GM18867 (cell line): ENCODE data around the gene LEKR1.
A peak's percentile ranks its signal among the peaks of the same experiment; 100 is the strongest.
"Not testable (repeated sequence)": the region's sequence is repeated elsewhere in the genome, so short reads cannot be mapped to it uniquely, and the experiment has no call there.

Experiments used
- ATAC-seq: cut with Tn5 transposase; IDR thresholded peaks from one replicate; pipeline ENCODE4 v1.9.1; 2021; ENCODE audit warnings: mild to moderate bottlenecking, moderate library complexity; ENCODE audit not compliant: unreplicated experiment

The LEKR1 gene

DNA sequence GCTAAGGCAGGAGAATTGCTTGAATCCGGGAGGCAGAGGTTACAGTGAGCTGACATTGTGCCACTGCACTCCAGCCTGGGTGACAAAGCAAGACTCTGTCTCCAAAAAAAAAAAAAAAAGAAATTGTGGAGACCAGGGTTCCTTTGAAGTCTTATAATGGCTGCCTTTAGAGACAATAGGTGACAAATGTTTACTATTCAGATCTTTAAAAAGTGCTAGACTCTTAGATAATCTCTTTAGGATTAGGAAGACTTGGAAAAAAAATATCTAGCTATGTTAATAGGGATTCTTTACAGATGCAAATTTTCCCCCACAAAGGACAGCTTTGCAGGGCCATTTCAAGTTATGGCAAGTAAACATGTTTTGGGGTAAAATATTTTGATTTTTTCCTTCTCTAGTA is 71.7 kb downstream of the LEKR1 start:
- ATAC-seq = not testable (repeated sequence)

- no peak for ATAC-seq
These were observed 72.2 kb downstream of the LEKR1 start for GRCh38 chr3:156898296-156898880.

- ATAC-seq = no peak
These were observed 73.8 kb downstream of the LEKR1 start for GRCh38 chr3:156899951-156900350.

- no peak for ATAC-seq
These were observed 76.8 kb downstream of the LEKR1 start for GRCh38 chr3:156902916-156903315.

DNA sequence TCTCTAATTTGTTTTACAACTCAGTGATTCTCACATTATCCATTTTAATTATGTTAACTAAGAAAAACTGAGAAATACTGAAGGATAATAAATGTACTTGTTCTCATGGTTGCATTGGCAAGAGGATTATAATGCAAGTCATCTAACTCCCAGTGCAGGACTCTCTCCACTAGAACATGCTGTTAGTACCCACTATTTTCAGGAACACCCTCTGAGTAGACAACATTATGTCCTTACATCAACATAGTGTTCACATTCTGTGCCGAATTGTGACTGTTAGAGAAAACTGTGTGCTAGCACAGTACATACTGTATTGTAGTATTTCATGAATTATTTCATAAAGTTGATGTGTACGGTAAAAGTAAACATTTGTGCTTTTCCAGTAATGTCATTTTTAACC is 80.1 kb downstream of the LEKR1 start:
- no peak for ATAC-seq

GRCh38 chr3:156908398-156908797 is 82.2 kb downstream of the LEKR1 start:
- ATAC-seq = no peak

DNA sequence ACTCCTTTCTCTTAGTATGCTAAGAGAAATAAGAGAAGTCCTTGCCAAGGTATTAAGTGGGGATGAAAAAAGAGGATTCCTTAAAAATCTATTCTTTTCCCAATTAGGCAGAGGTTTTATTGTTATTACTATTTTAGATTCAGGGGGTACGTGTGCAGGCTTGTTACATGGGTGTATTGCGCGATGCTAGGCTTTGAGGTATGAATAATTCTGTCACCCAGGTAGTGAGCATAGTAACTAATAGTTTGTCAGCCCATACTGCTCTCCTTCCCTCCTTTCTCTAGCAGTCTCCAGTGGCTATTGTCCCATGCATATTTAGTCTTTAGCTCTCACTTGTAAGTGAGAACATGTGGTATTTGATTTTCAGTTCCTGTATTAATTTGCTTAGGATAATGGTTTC is 83.9 kb downstream of the LEKR1 start:
- no peak for ATAC-seq

- ATAC-seq = not testable (repeated sequence)
These were observed 84.7 kb downstream of the LEKR1 start for GRCh38 chr3:156910831-156911230.

- not testable (repeated sequence) for ATAC-seq
These were observed 88.1 kb downstream of the LEKR1 start for GRCh38 chr3:156914300-156914699.

- ATAC-seq = no peak
These were observed 89.2 kb downstream of the LEKR1 start for GRCh38 chr3:156915372-156915771.

GRCh38 chr3:156918746-156919145 is 92.6 kb downstream of the LEKR1 start:
- ATAC-seq = no peak

- no peak for ATAC-seq
These were observed 93.7 kb downstream of the LEKR1 start for GRCh38 chr3:156919818-156920217.

- ATAC-seq = no peak
These were observed 94.2 kb downstream of the LEKR1 start for GRCh38 chr3:156920399-156920798.

DNA sequence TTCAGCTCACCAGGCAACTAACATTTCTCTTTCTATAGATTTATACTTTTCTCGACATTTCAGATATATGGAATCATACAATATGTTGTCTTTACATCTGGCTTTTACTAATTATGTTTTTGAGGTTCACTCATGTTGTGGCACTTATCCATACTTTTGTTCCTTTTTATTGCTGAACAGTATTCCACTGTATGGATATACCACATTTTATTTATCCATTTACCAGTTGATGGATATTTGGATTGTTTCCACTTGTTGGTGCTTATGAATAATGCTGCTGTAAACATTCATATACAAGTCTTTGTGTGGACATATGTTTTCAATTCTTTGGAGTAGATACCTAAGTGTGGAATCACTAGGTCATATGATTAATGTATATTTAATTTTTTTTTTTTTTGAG is 97.2 kb downstream of the LEKR1 start:
- no peak for ATAC-seq

DNA sequence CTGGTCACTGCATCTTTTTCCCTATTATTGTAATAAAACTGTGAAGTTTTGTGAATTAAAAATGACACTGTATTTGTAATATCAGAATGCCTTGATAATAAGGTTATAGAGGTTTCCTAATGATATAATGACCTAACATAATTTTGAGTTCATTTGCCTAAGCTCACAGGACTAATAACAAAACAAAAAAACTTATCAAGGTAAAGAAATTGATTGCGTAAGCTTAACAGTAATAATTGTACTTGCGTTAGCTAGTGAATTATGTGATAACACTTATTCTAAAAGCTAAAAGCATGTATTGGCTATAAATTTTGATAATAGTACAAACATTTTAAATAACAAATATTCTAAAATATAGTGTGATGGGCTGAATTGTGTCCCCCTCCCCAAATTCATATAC is 112.6 kb downstream of the LEKR1 start:
- ATAC-seq = no peak

DNA sequence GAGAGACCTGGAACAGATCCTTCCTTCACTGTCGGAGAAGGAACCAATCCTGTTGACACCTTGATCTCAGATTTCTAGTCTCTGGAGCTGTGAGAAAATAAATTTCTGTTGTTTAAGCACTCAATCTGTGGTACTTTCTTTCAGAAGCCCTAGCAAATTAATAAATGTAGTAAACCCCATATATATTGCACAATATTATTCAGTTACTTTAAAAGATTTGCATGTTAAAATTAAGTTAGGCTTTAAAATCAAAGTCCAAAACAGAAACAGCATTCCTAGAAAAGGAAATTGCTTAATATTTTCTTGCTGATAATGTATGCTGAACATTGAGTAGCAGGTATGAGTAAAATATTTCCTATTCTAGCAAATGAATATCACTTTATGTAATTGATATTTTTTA is 113.2 kb downstream of the LEKR1 start:
- no peak for ATAC-seq

DNA sequence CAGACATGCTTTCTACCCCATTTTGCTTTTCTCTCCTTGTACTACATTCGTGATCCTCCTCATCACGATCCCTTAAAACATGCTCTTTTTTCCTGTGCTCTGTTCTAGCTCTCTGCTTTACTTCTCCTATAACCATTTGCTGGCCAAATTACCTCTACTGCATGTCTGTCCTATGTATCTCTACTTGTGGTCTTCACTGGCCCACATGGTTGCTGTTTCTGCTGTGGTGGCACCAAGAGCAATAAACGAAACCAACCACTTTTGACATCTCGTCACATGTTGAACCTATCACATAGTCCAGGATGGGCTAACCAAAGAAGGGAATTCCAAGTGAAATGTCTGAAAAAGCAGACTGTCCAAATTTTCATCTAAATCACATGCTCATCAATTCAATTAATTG is 115.2 kb downstream of the LEKR1 start:
- no peak for ATAC-seq

GRCh38 chr3:156948402-156949210 is 122.5 kb downstream of the LEKR1 start:
- ATAC-seq = no peak

DNA sequence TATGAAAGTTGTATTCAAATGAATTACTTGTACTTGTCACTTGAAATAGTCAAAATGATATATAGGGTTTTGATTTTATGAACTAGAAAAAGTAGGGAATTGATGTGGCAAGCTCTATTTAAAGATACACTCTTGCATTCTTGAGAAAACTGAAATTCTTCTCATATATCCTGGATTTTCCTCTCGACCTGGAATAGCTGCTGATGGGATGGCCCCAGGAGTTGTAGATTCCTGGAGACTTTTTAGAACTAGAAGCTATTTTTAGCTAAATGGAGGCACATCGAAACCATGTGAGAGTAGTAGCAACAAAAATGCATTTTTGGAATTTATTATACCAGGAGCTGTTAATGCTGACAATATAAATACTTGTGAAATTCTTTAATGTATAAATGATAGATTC is 125.9 kb downstream of the LEKR1 start:
- ATAC-seq = no peak

DNA sequence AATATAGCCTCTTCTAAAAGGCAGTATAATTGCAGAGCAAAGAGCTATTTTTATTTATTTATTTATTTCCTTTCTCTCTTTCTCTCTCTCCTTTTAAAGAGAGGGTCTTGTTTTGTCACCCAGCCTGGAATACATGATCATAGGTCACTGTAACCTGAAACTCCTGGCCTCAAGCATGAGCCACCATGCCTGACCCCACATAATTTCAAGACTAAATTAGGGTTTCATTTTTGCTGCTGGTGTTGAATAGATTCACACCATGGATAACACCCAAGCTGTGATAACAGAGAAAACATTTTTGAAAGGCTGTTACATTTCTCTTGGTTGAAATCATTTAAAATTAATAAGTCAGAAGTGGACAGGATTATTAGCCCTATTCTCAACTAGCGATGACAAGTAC is 131.6 kb downstream of the LEKR1 start:
- ATAC-seq = peak; percentile 98

GRCh38 chr3:156963096-156963495 is 136.9 kb downstream of the LEKR1 start:
- no peak for ATAC-seq

DNA sequence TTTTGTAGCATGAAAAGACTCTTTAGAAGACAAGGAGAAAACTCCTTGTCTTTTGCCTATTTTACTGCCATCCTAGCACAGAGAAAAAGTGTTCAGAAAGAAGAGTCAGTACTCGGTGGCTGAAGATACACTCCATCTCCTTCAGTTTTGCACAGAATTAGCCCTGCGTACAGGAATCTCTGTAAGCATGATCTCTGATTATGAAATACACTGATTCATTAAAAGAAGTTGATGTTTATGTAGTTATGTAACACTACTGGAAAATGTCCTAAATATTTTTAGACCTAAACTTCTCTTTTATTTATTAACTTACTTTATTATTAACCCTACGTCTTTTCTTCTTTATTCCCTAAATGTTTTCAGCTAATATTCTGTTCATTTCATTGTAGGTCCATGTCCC is 138.4 kb downstream of the LEKR1 start:
- no peak for ATAC-seq

GRCh38 chr3:156966349-156966748 is 140.2 kb downstream of the LEKR1 start:
- not testable (repeated sequence) for ATAC-seq
